ENCODE results near the gene VEPH1. TPM values are rescaled to one million over a fixed set of nuclear protein-coding genes. Genes with fewer than 3 reads are reported as not detected.
A peak's percentile ranks its signal among the peaks of the same experiment; 100 is the strongest.

VEPH1 gene
- total and polyA plus RNA-seq, 4 donors: 5.8 to 11.5 (median 8.4) TPM

GRCh38 chr3:157275832-157276231 lies 227.4 kb downstream of the VEPH1 start:
- Histone ChIP-seq H3K27ac (ENCODE audit: low read depth, low read length) (no peak overlapping the region), H3K4me3 (ENCODE audit: low read depth, low read length) (no peak overlapping the region), H3K36me3 (ENCODE audit: control insufficient read depth, insufficient read depth, low read length) (no peaks in the 10 kb centered on the region), H3K9me3 (ENCODE audit: control insufficient read depth, insufficient read depth, low read length) (no peaks in the 10 kb centered on the region), H3K4me1 (ENCODE audit: control insufficient read depth, insufficient read depth, low read length) (no peaks in the 10 kb centered on the region), H3K27me3 (ENCODE audit: control insufficient read depth, insufficient read depth, low read length) (no peaks in the 10 kb centered on the region)
- WGBS (ENCODE audit: insufficient coverage): 72% methylated on average over 2 of the region's 2 CpGs
- no peak for DNase-seq (ENCODE audit: low read depth in 4 of 6, low spot score in 6 of 6)

- H3K27ac ChIP-seq (ENCODE audit: low read depth, low read length): no peak overlapping the region
Measured at GRCh38 chr3:157274644-157275137, 228.5 kb downstream of the VEPH1 start.

GRCh38 chr3:157271283-157271882 lies 231.8 kb downstream of the VEPH1 start:
- H3K4me1 ChIP-seq (ENCODE audit: control insufficient read depth, insufficient read depth, low read length): no peaks in the 10 kb centered on the region
- 94% methylated on average over 3 of the region's 8 CpGs for WGBS (ENCODE audit: insufficient coverage)
- H3K9me3 ChIP-seq (ENCODE audit: control insufficient read depth, insufficient read depth, low read length): no peaks in the 10 kb centered on the region
- no peaks in the 10 kb centered on the region for H3K36me3 ChIP-seq (ENCODE audit: control insufficient read depth, insufficient read depth, low read length)
- no peaks in the 10 kb centered on the region for H3K27me3 ChIP-seq (ENCODE audit: control insufficient read depth, insufficient read depth, low read length)
- DNase-seq (ENCODE audit: low read depth in 4 of 6, low spot score in 6 of 6): no peak
- no peak overlapping the region for H3K4me3 ChIP-seq (ENCODE audit: low read depth, low read length)
- H3K27ac ChIP-seq (ENCODE audit: low read depth, low read length): no peak overlapping the region

More at GRCh38 chr3:157274644-157275137, 228.5 kb downstream of the VEPH1 start:
- DNase-seq (ENCODE audit: low read depth in 4 of 6, low spot score in 6 of 6): no peak
- Histone ChIP-seq H3K4me3 (ENCODE audit: low read depth, low read length) (no peak overlapping the region), H3K27me3 (ENCODE audit: control insufficient read depth, insufficient read depth, low read length) (no peaks in the 10 kb centered on the region), H3K4me1 (ENCODE audit: control insufficient read depth, insufficient read depth, low read length) (no peaks in the 10 kb centered on the region), H3K36me3 (ENCODE audit: control insufficient read depth, insufficient read depth, low read length) (no peaks in the 10 kb centered on the region), H3K9me3 (ENCODE audit: control insufficient read depth, insufficient read depth, low read length) (no peaks in the 10 kb centered on the region)
- no CpG with 5 or more reads among the region's 2 CpGs for WGBS (ENCODE audit: insufficient coverage)

GRCh38 chr3:157268026-157268425 lies 235.2 kb downstream of the VEPH1 start:
- no peak overlapping the region for H3K4me3 ChIP-seq (ENCODE audit: low read depth, low read length)
- no peaks in the 10 kb centered on the region for H3K36me3 ChIP-seq (ENCODE audit: control insufficient read depth, insufficient read depth, low read length)
- no peak for DNase-seq (ENCODE audit: low read depth in 4 of 6, low spot score in 6 of 6)
- H3K4me1 ChIP-seq (ENCODE audit: control insufficient read depth, insufficient read depth, low read length): no peaks in the 10 kb centered on the region
- no peak overlapping the region for H3K27ac ChIP-seq (ENCODE audit: low read depth, low read length)
- 80% methylated on average over 1 of the region's 2 CpGs for WGBS (ENCODE audit: insufficient coverage)
- no peaks in the 10 kb centered on the region for H3K9me3 ChIP-seq (ENCODE audit: control insufficient read depth, insufficient read depth, low read length)
- no peaks in the 10 kb centered on the region for H3K27me3 ChIP-seq (ENCODE audit: control insufficient read depth, insufficient read depth, low read length)

- H3K36me3 ChIP-seq (ENCODE audit: control insufficient read depth, insufficient read depth, low read length): no peaks in the 10 kb centered on the region
- no peak overlapping the region for H3K27ac ChIP-seq (ENCODE audit: low read depth, low read length)
- H3K4me1 ChIP-seq (ENCODE audit: control insufficient read depth, insufficient read depth, low read length): no peaks in the 10 kb centered on the region
- DNase-seq (ENCODE audit: low read depth in 4 of 6, low spot score in 6 of 6): peak in 2 of 6 donors; percentile 63 to 65
- H3K9me3 ChIP-seq (ENCODE audit: control insufficient read depth, insufficient read depth, low read length): no peaks in the 10 kb centered on the region
- no peak overlapping the region for H3K4me3 ChIP-seq (ENCODE audit: low read depth, low read length)
- no peaks in the 10 kb centered on the region for H3K27me3 ChIP-seq (ENCODE audit: control insufficient read depth, insufficient read depth, low read length)
- WGBS (ENCODE audit: insufficient coverage): 92% methylated on average over 1 of the region's 1 CpG
Measured at GRCh38 chr3:157265931-157266330, 237.3 kb downstream of the VEPH1 start.

- Histone ChIP-seq H3K27ac (ENCODE audit: low read depth, low read length) (no peak overlapping the region), H3K36me3 (ENCODE audit: control insufficient read depth, insufficient read depth, low read length) (no peaks in the 10 kb centered on the region)
- WGBS (ENCODE audit: insufficient coverage): no CpG with 5 or more reads among the region's 1 CpG
Measured at GRCh38 chr3:157263027-157263426, 240.2 kb downstream of the VEPH1 start.

GRCh38 chr3:157261000-157261399 lies 242.2 kb downstream of the VEPH1 start:
- H3K27ac ChIP-seq (ENCODE audit: low read depth, low read length): no peak overlapping the region
- no peaks in the 10 kb centered on the region for H3K9me3 ChIP-seq (ENCODE audit: control insufficient read depth, insufficient read depth, low read length)
- H3K27me3 ChIP-seq (ENCODE audit: control insufficient read depth, insufficient read depth, low read length): no peaks in the 10 kb centered on the region
- peak in 1 of 6 donors; percentile 9 for DNase-seq (ENCODE audit: low read depth in 4 of 6, low spot score in 6 of 6)
- H3K4me1 ChIP-seq (ENCODE audit: control insufficient read depth, insufficient read depth, low read length): no peaks in the 10 kb centered on the region
- no peak overlapping the region for H3K4me3 ChIP-seq (ENCODE audit: low read depth, low read length)
- H3K36me3 ChIP-seq (ENCODE audit: control insufficient read depth, insufficient read depth, low read length): no peaks in the 10 kb centered on the region
- 64% methylated on average over 4 of the region's 6 CpGs for WGBS (ENCODE audit: insufficient coverage)

More at GRCh38 chr3:157263027-157263426, 240.2 kb downstream of the VEPH1 start:
- Histone ChIP-seq H3K9me3 (ENCODE audit: control insufficient read depth, insufficient read depth, low read length) (no peaks in the 10 kb centered on the region), H3K4me1 (ENCODE audit: control insufficient read depth, insufficient read depth, low read length) (no peaks in the 10 kb centered on the region), H3K27me3 (ENCODE audit: control insufficient read depth, insufficient read depth, low read length) (no peaks in the 10 kb centered on the region), H3K4me3 (ENCODE audit: low read depth, low read length) (no peak overlapping the region)
- no peak for DNase-seq (ENCODE audit: low read depth in 4 of 6, low spot score in 6 of 6)

GRCh38 chr3:157259825-157260224 lies 243.4 kb downstream of the VEPH1 start:
- Histone ChIP-seq H3K27me3 (ENCODE audit: control insufficient read depth, insufficient read depth, low read length) (no peaks in the 10 kb centered on the region), H3K9me3 (ENCODE audit: control insufficient read depth, insufficient read depth, low read length) (no peaks in the 10 kb centered on the region), H3K27ac (ENCODE audit: low read depth, low read length) (no peak overlapping the region), H3K4me1 (ENCODE audit: control insufficient read depth, insufficient read depth, low read length) (no peaks in the 10 kb centered on the region), H3K4me3 (ENCODE audit: low read depth, low read length) (no peak overlapping the region), H3K36me3 (ENCODE audit: control insufficient read depth, insufficient read depth, low read length) (no peaks in the 10 kb centered on the region)
- WGBS (ENCODE audit: insufficient coverage): 100% methylated on average over 1 of the region's 2 CpGs
- DNase-seq (ENCODE audit: low read depth in 4 of 6, low spot score in 6 of 6): no peak

- no peak overlapping the region for H3K4me3 ChIP-seq (ENCODE audit: low read depth, low read length)
- no peaks in the 10 kb centered on the region for H3K9me3 ChIP-seq (ENCODE audit: control insufficient read depth, insufficient read depth, low read length)
- H3K27me3 ChIP-seq (ENCODE audit: control insufficient read depth, insufficient read depth, low read length): no peaks in the 10 kb centered on the region
- DNase-seq (ENCODE audit: low read depth in 4 of 6, low spot score in 6 of 6): no peak
- no peak overlapping the region for H3K27ac ChIP-seq (ENCODE audit: low read depth, low read length)
- no peaks in the 10 kb centered on the region for H3K4me1 ChIP-seq (ENCODE audit: control insufficient read depth, insufficient read depth, low read length)
- 100% methylated on average over 2 of the region's 5 CpGs for WGBS (ENCODE audit: insufficient coverage)
- H3K36me3 ChIP-seq (ENCODE audit: control insufficient read depth, insufficient read depth, low read length): no peaks in the 10 kb centered on the region
Measured at GRCh38 chr3:157257101-157257500, 246.1 kb downstream of the VEPH1 start.

- Histone ChIP-seq H3K27ac (ENCODE audit: low read depth, low read length) (no peak overlapping the region), H3K4me1 (ENCODE audit: control insufficient read depth, insufficient read depth, low read length) (no peaks in the 10 kb centered on the region), H3K36me3 (ENCODE audit: control insufficient read depth, insufficient read depth, low read length) (no peaks in the 10 kb centered on the region), H3K9me3 (ENCODE audit: control insufficient read depth, insufficient read depth, low read length) (no peaks in the 10 kb centered on the region), H3K4me3 (ENCODE audit: low read depth, low read length) (no peak overlapping the region), H3K27me3 (ENCODE audit: control insufficient read depth, insufficient read depth, low read length) (no peaks in the 10 kb centered on the region)
- no peak for DNase-seq (ENCODE audit: low read depth in 4 of 6, low spot score in 6 of 6)
- WGBS (ENCODE audit: insufficient coverage): no CpG with 5 or more reads among the region's 1 CpG
Measured at GRCh38 chr3:157255797-157256196, 247.4 kb downstream of the VEPH1 start.
